H1 (cell line): Measurements from ENCODE around the gene ARPP21. TPM values are rescaled to one million over a fixed set of nuclear protein-coding genes. Genes with fewer than 3 reads are reported as not detected.

ENCODE experiments used
- CTCF ChIA-PET: fragments of 300-600 bp; sonication (Branson Sonifier 250); formaldehyde crosslinking; loops from one replicate; lab custom pipeline; 2021; ENCODE audit not compliant: partially characterized antibody; lab: Charles Lee
- POLR2A ChIA-PET: fragments of 300-600 bp; sonication (Branson Sonifier 250); formaldehyde crosslinking; loops from one replicate; lab custom pipeline; 2021; ENCODE audit warnings: inconsistent platforms; ENCODE audit not compliant: partially characterized antibody; lab: Charles Lee
- DNase-seq, 2 experiments: peaks; one replicate each; pipeline versions ENCODE4 v3.0.0 to v3.0.0-alpha.2; 2010 to 2022; ENCODE audit warnings: low spot score in 2 of 2, low read depth in 1 of 2, mixed read lengths in 1 of 2
- FAIRE-seq: peaks from 2 replicates; lab custom pipeline; 2011; peaks lifted over from hg19 to GRCh38; lab: Jason Lieb, UNC
- H2AFZ ChIP-seq: 2 replicates; pipeline ENCODE4 v1.8.1; 2012; ENCODE audit warnings: low read length, inconsistent platforms
- H2AK5ac ChIP-seq: 2 replicates; pipeline ENCODE4 v1.6.1; 2013; ENCODE audit warnings: low read depth, low read length
- H2BK120ac ChIP-seq: replicated peaks from 2 replicates; pipeline ENCODE3; 2013; ENCODE audit warnings: low read depth, low read length, inconsistent platforms
- H2BK12ac ChIP-seq: 2 replicates; pipeline ENCODE4 v1.6.1; 2013; ENCODE audit warnings: low read depth, low read length
- H2BK15ac ChIP-seq: 2 replicates; pipeline ENCODE4 v1.6.1; 2013; ENCODE audit warnings: low read length
- H2BK20ac ChIP-seq: 2 replicates; pipeline ENCODE4 v1.6.1; 2013; ENCODE audit warnings: low read length
- H2BK5ac ChIP-seq: 2 replicates; pipeline ENCODE4 v1.6.1; 2013; ENCODE audit warnings: low read depth, low read length
- H3K14ac ChIP-seq: 2 replicates; pipeline ENCODE4 v1.6.1; 2013; ENCODE audit warnings: inconsistent platforms; ENCODE audit not compliant: insufficient read length
- H3K18ac ChIP-seq: 2 replicates; pipeline ENCODE4 v1.6.1; 2013; ENCODE audit warnings: low read length; ENCODE audit errors: extremely low read depth
- H3K23ac ChIP-seq: 2 replicates; pipeline ENCODE4 v1.6.1; 2013; ENCODE audit warnings: inconsistent platforms; ENCODE audit not compliant: insufficient read length
- H3K23me2 ChIP-seq: 2 replicates; pipeline ENCODE4 v1.6.1; 2013; ENCODE audit warnings: low read depth, low read length
- H3K27ac ChIP-seq: 2 replicates; pipeline ENCODE4 v1.6.1; 2011; ENCODE audit warnings: low read depth, low read length, inconsistent platforms
- H3K27me3 ChIP-seq, 4 experiments: replicated peaks in 1 of 4; 1 replicate in 1 of 4; 2 replicates in 3 of 4; pipeline versions ENCODE4 v1.6.1 to v1.8.1; 2011 to 2013; ENCODE audit warnings: low read length in 3 of 4, mild to moderate bottlenecking in 3 of 4, inconsistent platforms in 2 of 4, mixed read lengths in 2 of 4, moderate library complexity in 1 of 4; ENCODE audit not compliant: control insufficient read depth in 3 of 4, insufficient read depth in 3 of 4; ENCODE audit errors: extremely low read depth in 1 of 4
- H3K36me3 ChIP-seq, 4 experiments: 2 replicates each; pipeline versions ENCODE4 v1.6.1 to v1.8.1; 2011 to 2013; ENCODE audit warnings: mild to moderate bottlenecking in 4 of 4, low read length in 3 of 4, moderate library complexity in 2 of 4, control low read depth in 1 of 4, inconsistent platforms in 1 of 4; ENCODE audit not compliant: insufficient read depth in 4 of 4, control insufficient read depth in 2 of 4
- H3K4ac ChIP-seq: replicated peaks from 2 replicates; pipeline ENCODE3; 2013; ENCODE audit warnings: low read length, low read depth, mixed read lengths, inconsistent platforms; ENCODE audit not compliant: insufficient read length
- H3K4me1 ChIP-seq, 4 experiments: replicated peaks in 1 of 4; 1 replicate in 1 of 4; 2 replicates in 3 of 4; pipeline versions ENCODE4 v1.6.1 to v1.8.1; 2011 to 2013; ENCODE audit warnings: low read length in 3 of 4, inconsistent platforms in 2 of 4, mixed read lengths in 1 of 4; ENCODE audit not compliant: insufficient read depth in 4 of 4, control insufficient read depth in 3 of 4
- H3K4me2 ChIP-seq, 2 experiments: 2 replicates each; pipeline versions ENCODE4 v1.6.1 to v1.8.1; 2011 to 2013; ENCODE audit warnings: low read depth in 2 of 2, low read length in 2 of 2, control low read depth in 1 of 2, inconsistent platforms in 1 of 2, mild to moderate bottlenecking in 1 of 2; ENCODE audit not compliant: insufficient read depth in 1 of 2
- H3K4me3 ChIP-seq, 4 experiments: fragments of 200-600, 300-600 bp in 1 of 4; sonication (generic), shearing (Covaris generic), sonication (Bioruptor Twin) in 1 of 4; 2 replicates each; pipeline versions ENCODE4 v1.5.1 to v1.8.1; 2011 to 2016; ENCODE audit warnings: low read length in 4 of 4, low read depth in 3 of 4, control low read depth in 2 of 4, inconsistent platforms in 2 of 4, mild to moderate bottlenecking in 2 of 4, mixed read lengths in 1 of 4, moderate library complexity in 1 of 4; ENCODE audit not compliant: insufficient read depth in 2 of 4; ENCODE audit errors: extremely low read depth in 1 of 4
- H3K56ac ChIP-seq: replicated peaks from 2 replicates; pipeline ENCODE3; 2013; ENCODE audit warnings: low read depth, mild to moderate bottlenecking, mixed read lengths, low read length, inconsistent platforms; ENCODE audit not compliant: insufficient read length
- H3K79me1 ChIP-seq: 2 replicates; pipeline ENCODE4 v1.6.1; 2013; ENCODE audit warnings: low read depth, low read length, control low read depth
- H3K79me2 ChIP-seq, 2 experiments: 2 replicates each; pipeline versions ENCODE4 v1.6.1 to v1.8.1; 2012 to 2013; ENCODE audit warnings: low read length in 2 of 2, mild to moderate bottlenecking in 2 of 2, inconsistent platforms in 1 of 2; ENCODE audit not compliant: insufficient read depth in 2 of 2, control insufficient read depth in 1 of 2
- H3K9ac ChIP-seq, 4 experiments: replicated peaks in 1 of 4; 1 replicate in 1 of 4; 2 replicates in 3 of 4; pipeline versions ENCODE4 v1.6.1 to v1.8.1; 2011 to 2013; ENCODE audit warnings: low read depth in 3 of 4, low read length in 3 of 4, control low read depth in 2 of 4, mild to moderate bottlenecking in 2 of 4, moderate library complexity in 2 of 4, inconsistent platforms in 1 of 4; ENCODE audit errors: extremely low read depth in 1 of 4
- H3K9me3 ChIP-seq, 2 experiments: 2 replicates each; pipeline versions ENCODE4 v1.6.1 to v1.8.1; 2012 to 2013; ENCODE audit warnings: mild to moderate bottlenecking in 2 of 2, moderate library complexity in 2 of 2, control low read depth in 1 of 2, inconsistent platforms in 1 of 2, low read depth in 1 of 2, low read length in 1 of 2, mixed read lengths in 1 of 2; ENCODE audit not compliant: insufficient read depth in 2 of 2
- H4K20me1 ChIP-seq, 2 experiments: replicated peaks in 1 of 2; 2 replicates each; pipeline versions ENCODE3 to v1.8.1; 2011 to 2013; ENCODE audit warnings: inconsistent platforms in 2 of 2, low read length in 2 of 2, mild to moderate bottlenecking in 1 of 2; ENCODE audit not compliant: insufficient read depth in 2 of 2, control insufficient read depth in 1 of 2
- H4K5ac ChIP-seq: 2 replicates; pipeline ENCODE4 v1.6.1; 2013; ENCODE audit warnings: low read length, low read depth, mixed read lengths, inconsistent platforms; ENCODE audit not compliant: insufficient read length
- H4K8ac ChIP-seq: 2 replicates; pipeline ENCODE4 v1.8.0; 2013; ENCODE audit warnings: mild to moderate bottlenecking, moderate library complexity, low read length, inconsistent platforms; ENCODE audit not compliant: insufficient read depth; ENCODE audit errors: extremely low read depth
- H4K91ac ChIP-seq: replicated peaks from 2 replicates; pipeline ENCODE3; 2013; ENCODE audit warnings: low read length, mixed read lengths, inconsistent platforms; ENCODE audit not compliant: insufficient read length
- BRCA1 ChIP-seq: IDR thresholded peaks from 2 replicates; pipeline ENCODE4 v1.6.1; 2012; ENCODE audit warnings: low read depth, low read length, improper control_type of control experiment
- HDAC2 ChIP-seq, 2 experiments: fragments of 300-600 bp in 1 of 2; sonication (generic) in 1 of 2; IDR thresholded peaks; 2 replicates each; pipeline ENCODE4 v1.6.1; 2011 to 2012; ENCODE audit warnings: low read depth in 2 of 2, low read length in 2 of 2, mild to moderate bottlenecking in 2 of 2, moderate library complexity in 2 of 2, borderline replicate concordance in 1 of 2, inconsistent platforms in 1 of 2
- PHF8 ChIP-seq: fragments of 200-600 bp; sonication (generic); conservative IDR thresholded peaks from 2 replicates; pipeline ENCODE4 v1.7.1; 2012; ENCODE audit warnings: low read depth, mild to moderate bottlenecking, inconsistent platforms, low read length, moderate library complexity
- SP2 ChIP-seq: IDR thresholded peaks from 2 replicates; pipeline ENCODE4 v1.6.1; 2012; ENCODE audit warnings: mild to moderate bottlenecking, low read length, inconsistent platforms
- SP4 ChIP-seq: IDR thresholded peaks from 2 replicates; pipeline ENCODE4 v1.6.1; 2012; ENCODE audit warnings: low read length, inconsistent platforms
- SRF ChIP-seq: IDR thresholded peaks from 2 replicates; pipeline ENCODE4 v1.6.1; 2011; ENCODE audit warnings: mild to moderate bottlenecking, low read depth, low read length, moderate library complexity
- TAF7 ChIP-seq: optimal IDR thresholded peaks from 2 replicates; pipeline ENCODE3; 2011; ENCODE audit warnings: low read depth, mild to moderate bottlenecking, inconsistent platforms, low read length, moderate library complexity, borderline replicate concordance
- USF2 ChIP-seq: IDR thresholded peaks from 2 replicates; pipeline ENCODE4 v1.6.1; 2011; ENCODE audit warnings: low read length, improper control_type of control experiment
- YY1 ChIP-seq: IDR thresholded peaks from 2 replicates; pipeline ENCODE4 v1.6.1; 2011; ENCODE audit warnings: low read depth, mild to moderate bottlenecking, low read length
- ZNF274 ChIP-seq: IDR thresholded peaks from 2 replicates; pipeline ENCODE4 v1.7.0; 2012; ENCODE audit warnings: low read length, borderline replicate concordance; ENCODE audit errors: extremely low read depth
- WGBS, 2 experiments: shearing (Covaris generic) in 1 of 2; methylation state at CpG; one replicate each; pipeline versions ENCODE4 v1.1.6 to v1.1.7; 2013 to 2015; ENCODE audit warnings: low lambda C conversion rate in 2 of 2, mixed read lengths in 2 of 2, inconsistent platforms in 1 of 2, low coverage in 1 of 2, missing lambda C conversion rate in 1 of 2; ENCODE audit not compliant: insufficient replicate concordance in 2 of 2, insufficient coverage in 1 of 2, insufficient read length in 1 of 2; ENCODE audit errors: extremely low coverage in 1 of 2, missing lambda C conversion rate in 1 of 2; 5-methylcytosine and 5-hydroxymethylcytosine counted together
- polyA plus RNA-seq, 7 experiments: library from polyadenylated mRNA; depleted of rRNA in 3 of 7; stranded (reverse) in 5 of 7; unstranded in 2 of 7; fragments of >200 nt in 5 of 7; fragments of 200-250 nt in 2 of 7; gene quantifications; 1 replicate in 5 of 7; 2 replicates in 1 of 7; 4 replicates in 1 of 7; pipeline versions ENCODE4 v1.2.1 to v1.2.3, GENCODE V29; 2011 to 2013; ENCODE audit warnings: missing spikeins in 2 of 7, mixed read lengths in 2 of 7
- total RNA-seq: library from RNA; stranded (reverse); fragmentation: NEBNext Ultra II Directional; extraction: Animal tissue kit (Norgen Biotek cat#: 25700); gene quantifications from 2 replicates; pipeline ENCODE4 v1.2.1, GENCODE V29; 2021

The ARPP21 gene
- total and polyA plus RNA-seq, 2 of the 8 experiments (the other 6 are each of a cell fraction or from before 2014, with no cell fraction given) = not detected

- H3K4me2 ChIP-seq = no peak overlapping the region
- 100% methylated on average over 1 of the region's 1 CpG; no CpG with 5 or more reads in 1 of the 2 experiments for WGBS, 2 experiments
- H2BK15ac ChIP-seq = no peak overlapping the region
- no peak overlapping the region for H3K27ac ChIP-seq
- H3K4ac ChIP-seq = no peak overlapping the region
- no peaks in the 10 kb centered on the region for H4K20me1 ChIP-seq
- no peak overlapping the region for H2BK12ac ChIP-seq
- no peaks in the 10 kb centered on the region for H3K79me2 ChIP-seq
- DNase-seq = no peak
- H2BK20ac ChIP-seq = no peak overlapping the region
- no peak overlapping the region for H4K5ac ChIP-seq
- ChIA-PET CTCF (interaction anchor here (0.7 to 1.0 kb wide), 2 partner anchors 8 to 930 kb away, joined by 3 read pairs; no protein-coding TSS in a partner anchor), POLR2A (no interaction called here)
- H3K23ac ChIP-seq = no peak overlapping the region
- no peak overlapping the region for H2BK120ac ChIP-seq
- H3K27me3 ChIP-seq = no peaks in the 10 kb centered on the region
- H4K8ac ChIP-seq = no peak overlapping the region
- H3K9ac ChIP-seq = no peak overlapping the region
- no peaks in the 10 kb centered on the region for H3K9me3 ChIP-seq
- H3K56ac ChIP-seq = no peak overlapping the region
- H3K23me2 ChIP-seq = no peaks in the 10 kb centered on the region
- H3K18ac ChIP-seq = no peak overlapping the region
- no peak overlapping the region for H3K14ac ChIP-seq
- H3K79me1 ChIP-seq = no peaks in the 10 kb centered on the region
- H4K91ac ChIP-seq = no peak overlapping the region
- no peaks in the 10 kb centered on the region for H3K4me1 ChIP-seq
- no peak overlapping the region for H2AK5ac ChIP-seq
- no peak for TF ChIP-seq SP2
- TF ChIP-seq SRF = no peak
- TF ChIP-seq ZNF274 = no peak
- TF ChIP-seq USF2 = no peak
- TF ChIP-seq HDAC2 (IDR thresholded peaks at IDR 0.05; ENCODE audit: borderline replicate concordance in 1 of 2, low read depth in 2 of 2, low read length in 2 of 2) = no peak
- TF ChIP-seq PHF8 = no peak
- TF ChIP-seq YY1 = no peak
- no peak for TF ChIP-seq SP4
- no peak for TF ChIP-seq TAF7
- TF ChIP-seq BRCA1 = no peak
- TF ChIP-seq, all 59 proteins: peak for 0
- FAIRE-seq = no peak
- Histone ChIP-seq H3K4me3 (no peak overlapping the region), H2AFZ (no peak overlapping the region), H3K36me3 (no peaks in the 10 kb centered on the region), H2BK5ac (no peak overlapping the region)
Observed at GRCh38 chr3:35651851-35652250, 12.5 kb downstream of the ARPP21 start.
